ENCODE results near the gene SMIM20.

The SMIM20 gene

DNA sequence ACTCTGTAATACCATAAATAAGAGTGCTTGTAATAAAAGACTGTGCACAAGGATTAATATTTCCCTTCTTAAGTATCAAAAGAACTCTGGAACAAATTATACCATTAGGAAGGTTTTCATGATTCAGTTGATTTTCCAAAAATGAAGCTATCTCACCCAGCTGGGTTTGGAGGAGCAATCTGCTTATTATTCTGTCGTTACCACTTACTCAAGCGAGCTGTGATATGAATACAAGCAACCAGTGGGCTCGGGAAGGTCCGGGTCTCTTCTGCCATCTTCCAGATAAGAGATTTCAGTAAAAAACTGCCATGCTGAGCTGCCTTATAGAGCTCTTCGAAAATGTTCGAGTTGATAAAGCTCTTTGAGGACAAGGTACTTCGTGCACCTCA is 15.3 kb downstream of the SMIM20 start:
- no peak for DNase-seq (ENCODE audit: extremely low spot score)
- TF ChIP-seq LEF1 (IDR thresholded peaks at IDR 0.05; ENCODE audit: borderline replicate concordance), result no peak
- no peak for TF ChIP-seq HDGF (IDR thresholded peaks at IDR 0.05; ENCODE audit: borderline replicate concordance)
- TF ChIP-seq ARNT (IDR thresholded peaks at IDR 0.05), result no peak
- TF ChIP-seq, protein P1, sequence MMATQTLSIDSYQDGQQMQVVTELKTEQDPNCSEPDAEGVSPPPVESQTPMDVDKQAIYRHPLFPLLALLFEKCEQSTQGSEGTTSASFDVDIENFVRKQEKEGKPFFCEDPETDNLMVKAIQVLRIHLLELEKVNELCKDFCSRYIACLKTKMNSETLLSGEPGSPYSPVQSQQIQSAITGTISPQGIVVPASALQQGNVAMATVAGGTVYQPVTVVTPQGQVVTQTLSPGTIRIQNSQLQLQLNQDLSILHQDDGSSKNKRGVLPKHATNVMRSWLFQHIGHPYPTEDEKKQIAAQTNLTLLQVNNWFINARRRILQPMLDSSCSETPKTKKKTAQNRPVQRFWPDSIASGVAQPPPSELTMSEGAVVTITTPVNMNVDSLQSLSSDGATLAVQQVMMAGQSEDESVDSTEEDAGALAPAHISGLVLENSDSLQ (IDR thresholded peaks at IDR 0.05), result no peak
- TF ChIP-seq ELF4 (IDR thresholded peaks at IDR 0.05), result no peak
- TF ChIP-seq L3MBTL2 (conservative IDR thresholded peaks at IDR 0.05), result no peak
- no peak for TF ChIP-seq ZNF384 (IDR thresholded peaks at IDR 0.05)
- no peak for TF ChIP-seq FOXK2 (IDR thresholded peaks at IDR 0.05)
- no peak for TF ChIP-seq NFRKB (IDR thresholded peaks at IDR 0.05)
- TF ChIP-seq FOXA1 (IDR thresholded peaks at IDR 0.05), result no peak
- ChIA-PET POLR2A (interaction anchor here (2.7 kb wide), 1 partner anchor 15 kb away, joined by 7 read pairs; the partner anchor contains the start of gene SMIM20), CTCF (interaction anchor here (0.6 kb wide), 1 partner anchor 183 kb away, joined by 3 read pairs; no protein-coding TSS in a partner anchor)

DNA sequence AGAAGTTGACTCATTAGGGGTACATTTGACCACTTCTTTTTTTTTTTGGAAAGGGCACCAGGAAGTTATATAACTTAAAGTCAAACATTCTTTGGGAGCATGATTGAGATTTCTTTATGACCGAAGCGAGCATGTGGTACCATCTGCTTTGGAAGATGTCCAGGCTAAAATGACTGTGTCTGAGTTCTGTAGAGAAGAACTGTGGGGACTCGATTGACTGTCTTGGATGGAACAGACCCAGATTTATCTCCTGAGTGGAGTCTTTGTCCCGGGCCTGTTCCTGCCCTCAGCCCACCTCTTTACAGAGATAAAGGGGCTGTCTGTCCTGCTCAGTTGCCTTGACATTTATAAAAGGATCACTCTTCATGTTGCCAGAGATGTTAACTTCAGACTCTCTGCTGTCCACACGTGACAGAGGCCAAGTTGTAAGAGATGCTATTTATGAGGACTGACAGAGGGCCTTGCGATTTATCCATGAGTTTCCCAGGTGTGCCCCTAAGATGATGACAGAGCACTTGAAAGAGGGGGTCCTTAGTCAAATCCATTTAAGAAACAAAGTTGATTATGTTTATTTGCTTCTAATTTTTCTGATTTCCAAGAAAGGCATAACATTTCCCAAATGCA is 16.8 kb downstream of the SMIM20 start:
- TF ChIP-seq BHLHE40 (IDR thresholded peaks at IDR 0.05; ENCODE audit: borderline replicate concordance), result no peak
- TF ChIP-seq LEF1 (IDR thresholded peaks at IDR 0.05; ENCODE audit: borderline replicate concordance), result no peak
- TF ChIP-seq CTBP1 (IDR thresholded peaks at IDR 0.05; ENCODE audit: borderline replicate concordance), result no peak
- TF ChIP-seq ZNF384 (IDR thresholded peaks at IDR 0.05), result no peak
- TF ChIP-seq FOXM1 (IDR thresholded peaks at IDR 0.05; ENCODE audit: borderline replicate concordance), result no peak
- TF ChIP-seq FOXK2 (IDR thresholded peaks at IDR 0.05), result no peak
- no peak for TF ChIP-seq NFRKB (IDR thresholded peaks at IDR 0.05)
- DNase-seq (ENCODE audit: extremely low spot score), result no peak
- ChIA-PET CTCF (no interaction called here), POLR2A (no interaction called here)

DNA sequence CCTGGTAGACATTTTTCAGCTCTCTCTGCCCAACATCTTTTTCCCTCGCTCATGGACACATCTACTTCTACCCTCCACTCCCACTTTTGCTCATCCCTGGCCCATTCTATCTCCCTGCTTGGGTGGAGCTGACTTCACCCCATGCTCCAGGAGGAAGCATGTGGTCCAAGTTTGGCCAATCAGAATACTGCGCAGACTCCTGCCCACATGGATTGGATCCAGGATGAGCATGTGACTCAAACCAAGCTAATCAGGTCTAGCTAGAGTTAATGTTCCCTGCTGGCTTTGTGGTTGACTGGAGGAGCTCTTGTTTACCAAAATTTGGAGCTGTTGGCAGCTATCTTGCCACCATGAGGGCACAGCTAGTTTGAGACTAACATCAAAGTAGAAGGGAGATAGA is 22.7 kb downstream of the SMIM20 start:
- DNase-seq (ENCODE audit: extremely low spot score), result no peak
- CTCF ChIA-PET, result no interaction called here
- POLR2A ChIA-PET, result no interaction called here
- TF ChIP-seq, protein P1 (IDR thresholded peaks at IDR 0.05), result no peak
- TF ChIP-seq FOXA1 (IDR thresholded peaks at IDR 0.05) (no peak), ELF4 (IDR thresholded peaks at IDR 0.05) (no peak), ZNF384 (IDR thresholded peaks at IDR 0.05) (no peak), L3MBTL2 (conservative IDR thresholded peaks at IDR 0.05) (no peak), ARNT (IDR thresholded peaks at IDR 0.05) (no peak), CTBP1 (IDR thresholded peaks at IDR 0.05; ENCODE audit: borderline replicate concordance) (no peak), TARDBP (IDR thresholded peaks at IDR 0.05) (no peak), BHLHE40 (IDR thresholded peaks at IDR 0.05; ENCODE audit: borderline replicate concordance) (no peak), FOXK2 (IDR thresholded peaks at IDR 0.05) (no peak), FOXM1 (IDR thresholded peaks at IDR 0.05; ENCODE audit: borderline replicate concordance) (no peak), SP1 (IDR thresholded peaks at IDR 0.05) (no peak), LEF1 (IDR thresholded peaks at IDR 0.05; ENCODE audit: borderline replicate concordance) (no peak), HDGF (IDR thresholded peaks at IDR 0.05; ENCODE audit: borderline replicate concordance) (no peak), NFRKB (IDR thresholded peaks at IDR 0.05) (no peak), SUZ12 (IDR thresholded peaks at IDR 0.05) (no peak)

DNA sequence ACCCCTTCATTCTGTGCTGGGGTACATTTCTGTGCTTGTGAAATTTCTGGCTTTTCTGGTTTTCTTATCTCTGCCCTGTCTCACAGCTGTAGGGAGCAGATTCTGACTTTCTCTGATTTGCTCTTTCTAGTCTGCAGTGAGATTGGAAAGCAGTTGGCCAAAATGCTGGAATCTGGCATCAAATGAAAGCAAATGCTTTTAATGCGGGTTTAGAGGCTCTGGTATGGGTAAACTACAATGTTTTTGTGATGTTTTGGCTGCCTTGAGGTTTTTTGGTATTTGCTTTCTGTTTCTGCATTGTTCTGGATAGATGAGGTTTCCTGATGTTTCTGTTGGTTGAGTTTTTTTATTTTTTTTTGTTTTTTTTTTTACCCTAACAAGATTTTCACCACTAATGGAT is 23.8 kb downstream of the SMIM20 start:
- DNase-seq (ENCODE audit: extremely low spot score), result no peak
- TF ChIP-seq BHLHE40 (IDR thresholded peaks at IDR 0.05; ENCODE audit: borderline replicate concordance), result no peak
- TF ChIP-seq ELF4 (IDR thresholded peaks at IDR 0.05), result no peak
- no peak for TF ChIP-seq NFRKB (IDR thresholded peaks at IDR 0.05)
- no peak for TF ChIP-seq CTBP1 (IDR thresholded peaks at IDR 0.05; ENCODE audit: borderline replicate concordance)
- TF ChIP-seq, protein P1 (IDR thresholded peaks at IDR 0.05), result no peak
- TF ChIP-seq FOXM1 (IDR thresholded peaks at IDR 0.05; ENCODE audit: borderline replicate concordance), result no peak
- ChIA-PET CTCF (no interaction called here), POLR2A (no interaction called here)

DNA sequence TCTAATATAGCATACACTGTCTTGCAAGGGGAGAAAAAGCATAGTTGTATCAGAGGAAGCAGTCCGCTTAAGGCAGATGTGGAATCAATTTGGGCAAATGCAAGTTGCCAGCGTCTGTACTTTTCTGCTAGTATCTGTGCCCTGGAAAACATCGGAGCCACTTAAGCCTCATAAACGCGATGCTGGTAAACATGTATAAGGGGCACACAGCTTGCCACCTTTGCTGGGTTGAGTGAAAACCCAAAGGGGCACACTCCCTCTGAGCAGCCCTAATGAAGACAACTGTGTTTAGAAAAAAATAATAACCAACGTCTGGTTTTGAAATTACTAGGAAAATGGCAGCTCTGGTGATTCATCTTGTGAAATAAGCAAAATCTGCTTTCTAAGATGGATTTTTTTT is 24.3 kb downstream of the SMIM20 start:
- POLR2A ChIA-PET, result no interaction called here
- TF ChIP-seq HDGF (IDR thresholded peaks at IDR 0.05; ENCODE audit: borderline replicate concordance) (no peak), ARNT (IDR thresholded peaks at IDR 0.05) (no peak), LEF1 (IDR thresholded peaks at IDR 0.05; ENCODE audit: borderline replicate concordance) (no peak), FOXM1 (IDR thresholded peaks at IDR 0.05; ENCODE audit: borderline replicate concordance) (no peak), SUZ12 (IDR thresholded peaks at IDR 0.05) (no peak), TARDBP (IDR thresholded peaks at IDR 0.05) (no peak)
- CTCF ChIA-PET, result no interaction called here
- no peak for DNase-seq (ENCODE audit: extremely low spot score)

DNA sequence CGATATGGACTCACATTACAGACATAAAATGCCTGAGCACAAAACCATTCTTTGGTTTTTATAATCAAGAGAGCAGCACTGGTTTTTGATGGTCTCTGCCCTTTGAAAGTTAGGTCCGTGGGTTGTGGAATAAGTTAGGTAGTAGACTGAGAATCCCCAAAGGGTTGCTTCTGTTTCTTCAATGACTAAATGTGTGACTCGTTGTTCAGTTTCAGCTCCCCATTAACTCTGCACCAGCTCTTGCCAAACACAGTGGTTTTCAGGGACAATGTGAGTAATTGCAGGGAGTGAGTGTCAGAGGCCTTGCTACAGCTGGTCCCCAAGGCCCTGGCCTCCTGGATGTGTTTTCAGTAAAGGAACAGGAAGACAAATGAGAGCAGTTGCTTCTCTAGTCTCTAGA is 24.8 kb downstream of the SMIM20 start:
- ChIA-PET POLR2A (no interaction called here), CTCF (no interaction called here)
- DNase-seq (ENCODE audit: extremely low spot score), result no peak
- TF ChIP-seq ELF4 (IDR thresholded peaks at IDR 0.05), result no peak
- TF ChIP-seq BHLHE40 (IDR thresholded peaks at IDR 0.05; ENCODE audit: borderline replicate concordance), result no peak
- TF ChIP-seq SUZ12 (IDR thresholded peaks at IDR 0.05), result no peak
- TF ChIP-seq TARDBP (IDR thresholded peaks at IDR 0.05), result no peak
- no peak for TF ChIP-seq NFRKB (IDR thresholded peaks at IDR 0.05)
- TF ChIP-seq FOXM1 (IDR thresholded peaks at IDR 0.05; ENCODE audit: borderline replicate concordance), result no peak
- TF ChIP-seq HDGF (IDR thresholded peaks at IDR 0.05; ENCODE audit: borderline replicate concordance), result no peak
- TF ChIP-seq CTBP1 (IDR thresholded peaks at IDR 0.05; ENCODE audit: borderline replicate concordance), result no peak
- no peak for TF ChIP-seq FOXK2 (IDR thresholded peaks at IDR 0.05)
- no peak for TF ChIP-seq FOXA1 (IDR thresholded peaks at IDR 0.05)
- no peak for TF ChIP-seq L3MBTL2 (conservative IDR thresholded peaks at IDR 0.05)
- TF ChIP-seq ZNF384 (IDR thresholded peaks at IDR 0.05), result no peak
- TF ChIP-seq LEF1 (IDR thresholded peaks at IDR 0.05; ENCODE audit: borderline replicate concordance), result no peak
- no peak for TF ChIP-seq ARNT (IDR thresholded peaks at IDR 0.05)
- TF ChIP-seq, protein P1 (IDR thresholded peaks at IDR 0.05), result no peak
- TF ChIP-seq SP1 (IDR thresholded peaks at IDR 0.05), result no peak
